Activated gamma-delta T cell treated with Interleukin-2 at 50 U/mL for 16 hours (primary cell): ENCODE results near the gene PEX14.
A peak's percentile ranks its signal among the peaks of the same experiment; 100 is the strongest.
"Not testable (repeated sequence)": the region's sequence is repeated elsewhere in the genome, so short reads cannot be mapped to it uniquely, and the experiment has no call there.

ENCODE experiments used
- DNase-seq: peaks from one replicate; pipeline ENCODE4 v3.0.0-alpha.2; 2020

PEX14 gene

DNA sequence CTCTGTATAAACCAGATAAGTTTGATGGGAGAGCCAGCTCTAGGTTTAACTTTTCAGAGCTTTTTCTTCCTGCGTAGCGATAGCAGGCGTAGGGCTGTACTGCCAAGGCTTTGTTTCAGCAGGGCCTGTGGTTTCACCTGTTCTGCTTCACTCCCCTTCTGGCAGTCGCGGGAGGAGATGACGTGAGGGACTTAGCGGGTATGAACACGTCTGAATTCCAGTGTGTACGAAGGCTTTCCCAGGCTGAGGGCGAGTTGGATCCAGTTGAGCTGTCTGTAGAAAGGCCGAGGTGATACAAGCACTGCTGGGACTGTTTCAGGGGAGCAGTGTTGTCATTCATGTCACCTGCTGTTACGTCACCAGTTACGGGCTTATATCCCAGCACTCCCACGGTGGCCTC lies 21.2 kb downstream of the PEX14 start:
- DNase-seq: peak; percentile 13

DNA sequence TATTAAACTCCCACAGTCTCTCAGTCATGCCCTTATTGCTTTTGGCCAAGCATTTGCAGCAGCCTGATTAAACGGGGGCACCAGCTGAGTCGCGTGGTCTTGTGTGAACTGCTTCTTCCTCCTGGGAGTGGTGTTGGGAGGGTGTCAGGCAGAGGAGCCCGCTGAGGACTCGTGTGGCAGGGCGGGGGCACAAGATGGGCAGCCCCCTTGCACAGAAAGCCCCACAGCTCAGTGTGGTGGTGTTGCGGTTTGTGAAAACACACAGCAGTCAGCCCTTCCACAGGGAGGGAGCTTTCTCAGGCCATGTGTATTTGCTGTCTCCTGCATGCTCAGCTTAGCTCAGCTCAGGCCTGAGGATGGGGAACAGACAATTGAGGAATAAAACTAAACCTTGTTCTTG lies 22.4 kb downstream of the PEX14 start:
- no peak for DNase-seq

DNA sequence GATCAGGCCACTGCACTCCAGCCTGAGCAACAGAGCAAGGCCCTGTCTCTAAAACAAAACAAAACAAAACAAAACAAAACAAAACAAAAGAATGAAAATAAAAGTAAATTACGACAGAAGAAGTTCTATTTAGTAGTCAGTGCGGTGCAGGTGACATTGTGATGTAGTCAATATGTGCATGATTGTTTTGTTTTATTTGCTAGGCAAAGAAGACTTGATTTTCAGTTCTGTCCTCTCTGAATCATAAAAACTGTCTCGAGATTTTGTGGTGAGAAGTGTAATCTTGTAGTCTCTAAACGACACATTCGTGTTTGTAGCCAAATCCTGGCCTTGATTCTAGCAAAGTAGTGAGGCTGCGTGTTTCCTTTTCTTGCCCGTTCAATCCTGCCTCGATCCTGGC lies 23.5 kb downstream of the PEX14 start:
- DNase-seq: no peak

- DNase-seq: no peak
Measured at GRCh38 chr1:10502206-10502605, 27.5 kb downstream of the PEX14 start.

- no peak for DNase-seq
Measured at GRCh38 chr1:10504249-10504648, 29.5 kb downstream of the PEX14 start.

GRCh38 chr1:10506046-10506676 lies 31.4 kb downstream of the PEX14 start:
- DNase-seq: not testable (repeated sequence)

DNA sequence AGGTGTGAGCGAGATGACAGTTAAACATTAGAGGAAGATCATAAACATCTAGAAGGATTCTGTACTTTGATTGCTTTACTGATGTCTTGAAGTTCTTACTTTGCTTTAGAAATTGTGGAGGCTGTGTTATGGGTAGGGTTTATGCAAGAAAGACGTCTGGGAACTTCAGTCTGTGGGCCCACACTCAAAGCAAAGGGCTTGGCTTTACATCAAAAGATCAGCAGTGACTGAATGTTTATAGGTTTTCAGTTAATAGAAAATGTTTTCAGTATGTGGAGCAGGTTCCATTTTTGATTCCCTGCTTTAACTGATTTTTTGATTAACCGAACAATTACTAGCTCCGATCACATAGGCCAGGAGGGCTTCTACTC lies 31.9 kb downstream of the PEX14 start:
- DNase-seq: no peak

GRCh38 chr1:10507111-10507879 lies 32.5 kb downstream of the PEX14 start:
- peak; percentile 51 for DNase-seq

- DNase-seq: no peak
Measured at GRCh38 chr1:10508511-10508951, 33.8 kb downstream of the PEX14 start.

DNA sequence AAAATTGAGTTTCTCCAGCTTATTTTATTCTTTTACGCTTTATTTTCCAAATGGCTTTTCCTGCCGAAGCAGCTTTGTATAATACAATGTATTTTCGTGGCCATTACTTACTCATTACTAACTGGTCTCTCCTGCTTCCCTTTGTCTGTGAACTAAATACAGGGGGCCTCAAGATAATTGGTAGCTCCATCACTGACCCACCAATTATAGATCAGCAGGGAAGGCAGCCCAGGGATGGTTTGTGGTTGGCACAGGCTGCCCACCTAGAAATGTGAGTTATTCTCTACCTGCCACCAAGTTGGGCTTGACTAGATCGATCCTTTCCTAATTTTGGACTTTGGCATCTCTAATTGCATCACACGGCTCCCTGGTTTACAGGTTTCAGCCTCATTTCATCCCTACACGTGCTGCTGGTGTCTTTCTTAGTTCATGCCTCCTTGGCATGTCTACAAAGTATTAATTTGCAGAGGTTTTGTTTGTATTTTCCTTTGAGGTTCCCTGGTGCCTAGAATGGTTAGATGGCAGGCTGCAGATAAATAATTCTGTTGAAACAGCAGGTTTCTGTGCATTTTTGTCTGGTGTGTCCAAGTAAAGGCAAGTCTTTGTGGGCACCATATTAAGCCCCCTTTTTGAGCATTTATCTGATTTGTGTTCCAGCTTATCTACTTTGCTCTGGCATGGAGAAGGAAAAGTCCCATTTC lies 35.2 kb downstream of the PEX14 start:
- DNase-seq: no peak

- DNase-seq: peak; percentile 76
Measured at GRCh38 chr1:10510520-10511493, 36.1 kb downstream of the PEX14 start.

GRCh38 chr1:10511494-10511885 lies 36.7 kb downstream of the PEX14 start:
- DNase-seq: no peak

DNA sequence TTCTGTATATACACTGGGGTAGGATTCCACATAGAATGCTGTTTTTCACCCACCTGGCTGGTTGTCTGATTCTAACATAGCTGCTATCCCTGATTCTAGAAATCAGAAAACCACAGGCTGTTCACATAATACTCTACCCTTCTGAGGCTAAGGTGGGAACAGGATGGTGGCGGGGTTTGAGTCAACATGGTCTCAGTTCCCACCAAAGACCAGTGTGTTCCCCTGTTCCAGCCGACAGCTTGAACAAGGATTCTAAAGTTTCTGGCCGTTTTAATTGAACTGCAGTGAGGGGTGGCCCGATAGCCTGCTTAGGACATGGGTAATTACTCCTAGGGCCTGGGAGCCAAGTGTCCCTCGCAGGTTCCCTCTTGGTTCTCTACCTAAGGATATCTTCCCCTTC lies 38.4 kb downstream of the PEX14 start:
- DNase-seq: no peak

- DNase-seq: no peak
Measured at GRCh38 chr1:10514490-10515235, 39.9 kb downstream of the PEX14 start.

DNA sequence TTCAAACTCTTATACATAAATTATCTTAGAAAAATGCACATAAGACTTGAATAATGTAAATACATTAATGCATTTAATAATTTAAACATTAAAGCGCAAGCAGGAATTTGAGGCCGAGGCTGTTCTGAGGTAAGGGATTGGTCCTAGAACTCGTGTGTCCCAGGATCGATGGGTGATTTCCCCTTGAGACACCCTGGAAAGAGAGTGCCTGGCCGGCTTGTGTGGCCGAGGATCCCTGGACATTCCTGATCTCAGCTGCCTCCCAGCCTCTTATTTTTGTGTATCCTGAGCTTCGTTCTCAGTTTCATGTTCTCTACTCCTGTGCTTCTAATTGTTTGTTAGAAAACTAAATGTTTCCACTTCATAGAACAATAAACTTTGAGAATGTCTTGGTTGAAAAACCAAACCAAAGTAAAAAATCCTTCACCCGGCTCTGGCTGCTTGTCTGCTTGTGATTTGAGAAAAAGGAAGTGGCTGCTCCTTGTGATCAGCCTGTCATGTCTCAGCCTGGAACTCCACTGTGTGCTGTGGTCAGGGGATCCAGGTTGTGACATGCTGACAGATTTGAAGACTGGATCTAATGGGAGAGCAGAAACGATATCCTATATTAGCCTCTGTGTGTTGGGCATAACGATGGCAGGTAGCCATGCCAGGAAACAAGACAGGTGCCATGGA lies 40.7 kb downstream of the PEX14 start:
- no peak for DNase-seq

DNA sequence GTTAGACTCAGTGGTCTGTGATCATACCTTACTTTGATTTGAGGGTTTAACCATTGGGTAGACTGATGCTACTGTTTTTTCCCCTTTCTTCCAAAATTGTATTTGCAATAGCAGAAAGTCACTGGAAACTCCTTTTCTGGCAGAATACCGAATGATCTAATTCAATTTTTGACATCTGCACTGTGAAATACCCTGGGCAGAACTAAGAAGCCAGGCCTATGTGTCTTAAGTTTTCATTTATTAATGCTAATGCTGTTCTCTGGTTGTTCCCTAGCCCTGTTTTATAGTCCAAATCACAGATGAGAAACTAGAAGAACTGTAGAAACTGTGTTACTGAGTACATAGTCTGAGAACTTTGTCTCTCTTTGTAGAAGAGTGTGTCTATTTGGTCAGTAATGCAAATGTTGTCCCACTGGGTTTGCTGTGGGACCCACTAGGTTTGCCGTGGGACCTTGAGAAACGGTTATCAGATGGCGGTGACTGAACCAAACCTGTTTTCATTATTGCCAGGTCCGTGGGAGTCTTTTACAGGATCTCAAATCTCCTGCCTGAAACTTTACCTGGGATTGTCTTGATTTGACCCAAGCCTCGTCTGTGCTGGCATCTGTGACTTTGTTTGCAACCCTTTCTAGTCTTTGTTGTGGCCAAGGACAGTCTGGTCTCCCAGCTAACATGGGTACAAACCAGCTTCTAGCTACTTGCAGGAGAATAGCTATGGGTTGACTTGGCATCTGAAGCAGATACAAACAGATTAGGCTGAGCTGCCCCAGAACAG lies 41.4 kb downstream of the PEX14 start:
- DNase-seq: no peak

DNA sequence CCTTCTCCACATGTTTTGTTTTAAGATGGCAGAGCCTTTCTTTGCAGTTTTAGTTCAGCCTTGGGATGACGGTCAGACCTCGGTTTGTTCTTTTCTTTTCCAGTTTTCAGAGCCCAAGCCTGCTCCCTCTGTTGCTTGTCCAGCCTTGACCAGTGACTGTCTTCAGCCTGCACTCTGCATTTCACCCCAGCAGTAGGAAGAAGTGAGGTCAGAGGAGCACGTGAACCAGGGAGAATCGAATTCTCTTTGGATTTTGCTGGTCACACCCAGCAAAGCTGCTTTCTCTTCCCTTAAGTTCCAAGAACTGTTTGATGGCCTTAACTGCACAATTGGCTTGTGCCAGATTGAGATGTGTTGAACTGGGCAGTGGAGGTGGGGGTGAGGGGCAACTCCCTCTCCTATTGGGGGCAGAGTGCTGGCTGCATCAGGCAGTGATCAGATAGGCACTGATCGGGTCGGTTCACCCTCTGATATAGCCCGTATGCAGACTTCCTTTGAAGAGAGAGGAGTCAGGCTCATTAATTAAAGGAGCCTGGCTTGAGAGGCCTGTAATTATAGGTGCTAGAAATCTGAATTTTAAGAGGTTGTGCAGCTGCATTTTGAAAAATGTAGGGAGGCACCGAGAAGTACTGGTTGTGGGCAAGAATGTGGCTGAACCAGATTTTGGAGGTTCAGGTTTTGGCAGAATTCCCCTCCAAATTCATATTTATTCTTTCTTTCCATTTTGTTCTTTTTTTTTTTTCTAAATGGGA lies 42.4 kb downstream of the PEX14 start:
- DNase-seq: no peak

- no peak for DNase-seq
Measured at GRCh38 chr1:10517677-10517982, 42.9 kb downstream of the PEX14 start.

DNA sequence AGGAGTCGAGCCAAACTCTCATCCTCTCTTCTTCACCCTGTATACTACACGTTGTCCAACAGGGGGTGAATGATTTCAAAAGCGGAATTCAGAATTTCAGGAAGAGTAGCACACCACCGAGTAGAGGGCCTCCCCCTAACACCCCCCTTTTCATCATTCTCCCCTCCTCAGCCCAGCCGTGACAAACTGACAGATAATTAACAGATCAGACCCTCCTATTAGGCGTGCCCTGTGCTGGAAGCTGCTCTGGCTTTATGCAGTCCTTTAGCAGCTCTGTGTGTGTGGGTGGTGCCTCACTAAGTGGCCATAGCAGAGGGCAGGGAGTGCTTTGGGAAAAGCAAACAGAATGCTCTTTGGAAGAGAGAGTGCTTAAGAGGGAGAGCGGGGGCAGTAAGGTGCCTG lies 44.3 kb downstream of the PEX14 start:
- no peak for DNase-seq

- DNase-seq: no peak
Measured at GRCh38 chr1:10520497-10520896, 45.7 kb downstream of the PEX14 start.
